HCT116 (cell line): ENCODE data around the gene ATAD3C.

ENCODE experiments used
- ATF3 ChIP-seq: IDR thresholded peaks from 2 replicates; pipeline ENCODE4 v1.6.1; 2012
- CTCF ChIP-seq, 3 experiments: fragments of 200-600 bp in 1 of 3; sonication (generic) in 1 of 3; IDR thresholded peaks in 2 of 3; conservative IDR thresholded peaks in 1 of 3; 2 replicates each; pipeline ENCODE4 v1.5.1; 2012 to 2017; ENCODE audit warnings: low read depth in 2 of 3, low read length in 2 of 3, antibody characterized with exemption in 1 of 3, borderline replicate concordance in 1 of 3, control low read depth in 1 of 3, mild to moderate bottlenecking in 1 of 3, mixed read lengths in 1 of 3, mixed run types in 1 of 3, moderate library complexity in 1 of 3; ENCODE audit not compliant: insufficient read depth in 1 of 3
- EZH2 ChIP-seq: fragments of 200-600 bp; sonication (generic); IDR thresholded peaks from 2 replicates; pipeline ENCODE4 v1.6.1; 2017; ENCODE audit warnings: antibody characterized with exemption, mixed run types
- EZH2phosphoT487 ChIP-seq: fragments of 200-600 bp; IDR thresholded peaks from 2 replicates; pipeline ENCODE4 v1.6.1; 2018; ENCODE audit warnings: antibody characterized with exemption, borderline replicate concordance
- JUND ChIP-seq: IDR thresholded peaks from 2 replicates; pipeline ENCODE4 v1.6.1; 2012
- MAX ChIP-seq: IDR thresholded peaks from 2 replicates; pipeline ENCODE4 v1.6.1; 2012
- POLR2A ChIP-seq: IDR thresholded peaks from 2 replicates; pipeline ENCODE4 v1.7.0; 2011; ENCODE audit warnings: borderline replicate concordance; ENCODE audit not compliant: insufficient read depth, insufficient read length; ENCODE audit errors: extremely low read depth
- POLR2AphosphoS5 ChIP-seq: IDR thresholded peaks from 2 replicates; pipeline ENCODE4 v1.6.1; 2011; ENCODE audit warnings: mild to moderate bottlenecking, low read depth, low read length, moderate library complexity
- RAD21 ChIP-seq: IDR thresholded peaks from 2 replicates; pipeline ENCODE4 v1.6.1; 2012; ENCODE audit warnings: low read depth, mild to moderate bottlenecking
- SIN3A ChIP-seq: IDR thresholded peaks from 2 replicates; pipeline ENCODE4 v1.6.1; 2012; ENCODE audit warnings: low read depth
- SP1 ChIP-seq: IDR thresholded peaks from 2 replicates; pipeline ENCODE4 v1.6.1; 2012; ENCODE audit warnings: low read depth
- TCF7L2 ChIP-seq: IDR thresholded peaks from 2 replicates; pipeline ENCODE4 v1.7.0; 2011; ENCODE audit warnings: borderline replicate concordance, inconsistent platforms; ENCODE audit not compliant: insufficient read depth, insufficient read length; ENCODE audit errors: extremely low read depth
- YY1 ChIP-seq: IDR thresholded peaks from 2 replicates; pipeline ENCODE4 v1.6.1; 2011; ENCODE audit warnings: low read length, low read depth, moderate library complexity, mild to moderate bottlenecking; ENCODE audit not compliant: insufficient replicate concordance; ENCODE audit errors: extremely low read depth
- ZBTB33 ChIP-seq: IDR thresholded peaks from 2 replicates; pipeline ENCODE4 v1.6.1; 2011; ENCODE audit warnings: mild to moderate bottlenecking, low read length, moderate library complexity; ENCODE audit not compliant: insufficient replicate concordance; ENCODE audit errors: extremely low read depth

GRCh38 chr1:1455366-1455884, 5.9 kb downstream of the ATAD3C start:
- TF ChIP-seq CTCF (IDR thresholded peaks at IDR 0.05 in 2 of 3, conservative IDR thresholded peaks at IDR 0.05 in 1 of 3; ENCODE audit: borderline replicate concordance in 1 of 3, insufficient read depth in 1 of 3, low read depth in 2 of 3, low read length in 2 of 3), result no peak
- no peak for TF ChIP-seq YY1
- TF ChIP-seq TCF7L2, result no peak
- no peak for TF ChIP-seq POLR2A
- TF ChIP-seq EZH2, result no peak
- TF ChIP-seq MAX, result no peak
- TF ChIP-seq POLR2AphosphoS5, result no peak
- TF ChIP-seq EZH2phosphoT487, result no peak
- TF ChIP-seq RAD21, result no peak
- TF ChIP-seq JUND, result no peak
- no peak for TF ChIP-seq ZBTB33
- TF ChIP-seq ATF3, result no peak
- TF ChIP-seq SIN3A, result no peak
- no peak for TF ChIP-seq SP1
